Measurements from ENCODE around the gene BRD8.

DNA sequence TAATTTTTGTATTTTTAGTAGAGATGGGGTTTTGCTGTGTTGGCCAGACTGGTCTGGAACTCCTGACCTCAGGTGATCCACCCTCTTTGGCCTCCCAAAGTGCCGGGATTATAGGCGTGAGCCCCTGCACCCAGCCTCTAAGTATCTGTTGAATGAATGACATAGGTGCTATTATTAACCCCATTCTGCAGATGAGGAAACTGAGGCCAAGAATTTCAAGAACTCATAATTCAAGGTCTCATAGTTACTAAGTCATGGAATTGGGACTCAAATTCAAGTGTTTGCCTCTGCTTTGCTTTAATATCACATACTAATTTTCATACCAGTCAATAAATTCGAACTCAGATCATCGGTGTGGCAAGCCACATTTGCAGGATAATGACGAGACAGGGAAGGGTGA lies 2.4 kb upstream of the BRD8 start:
- TF ChIP-seq, protein P1, sequence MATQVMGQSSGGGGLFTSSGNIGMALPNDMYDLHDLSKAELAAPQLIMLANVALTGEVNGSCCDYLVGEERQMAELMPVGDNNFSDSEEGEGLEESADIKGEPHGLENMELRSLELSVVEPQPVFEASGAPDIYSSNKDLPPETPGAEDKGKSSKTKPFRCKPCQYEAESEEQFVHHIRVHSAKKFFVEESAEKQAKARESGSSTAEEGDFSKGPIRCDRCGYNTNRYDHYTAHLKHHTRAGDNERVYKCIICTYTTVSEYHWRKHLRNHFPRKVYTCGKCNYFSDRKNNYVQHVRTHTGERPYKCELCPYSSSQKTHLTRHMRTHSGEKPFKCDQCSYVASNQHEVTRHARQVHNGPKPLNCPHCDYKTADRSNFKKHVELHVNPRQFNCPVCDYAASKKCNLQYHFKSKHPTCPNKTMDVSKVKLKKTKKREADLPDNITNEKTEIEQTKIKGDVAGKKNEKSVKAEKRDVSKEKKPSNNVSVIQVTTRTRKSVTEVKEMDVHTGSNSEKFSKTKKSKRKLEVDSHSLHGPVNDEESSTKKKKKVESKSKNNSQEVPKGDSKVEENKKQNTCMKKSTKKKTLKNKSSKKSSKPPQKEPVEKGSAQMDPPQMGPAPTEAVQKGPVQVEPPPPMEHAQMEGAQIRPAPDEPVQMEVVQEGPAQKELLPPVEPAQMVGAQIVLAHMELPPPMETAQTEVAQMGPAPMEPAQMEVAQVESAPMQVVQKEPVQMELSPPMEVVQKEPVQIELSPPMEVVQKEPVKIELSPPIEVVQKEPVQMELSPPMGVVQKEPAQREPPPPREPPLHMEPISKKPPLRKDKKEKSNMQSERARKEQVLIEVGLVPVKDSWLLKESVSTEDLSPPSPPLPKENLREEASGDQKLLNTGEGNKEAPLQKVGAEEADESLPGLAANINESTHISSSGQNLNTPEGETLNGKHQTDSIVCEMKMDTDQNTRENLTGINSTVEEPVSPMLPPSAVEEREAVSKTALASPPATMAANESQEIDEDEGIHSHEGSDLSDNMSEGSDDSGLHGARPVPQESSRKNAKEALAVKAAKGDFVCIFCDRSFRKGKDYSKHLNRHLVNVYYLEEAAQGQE (IDR thresholded peaks at IDR 0.05; ENCODE audit: insufficient read depth in 1 of 2, low read depth in 2 of 2, low read length in 2 of 2) = no peak
- TF ChIP-seq TAF1 (IDR thresholded peaks at IDR 0.05; ENCODE audit: borderline replicate concordance, insufficient read depth, low read length) = no peak
- TF ChIP-seq SIN3A (IDR thresholded peaks at IDR 0.05; ENCODE audit: borderline replicate concordance, insufficient read depth, low read length) = no peak
- TF ChIP-seq POLR2AphosphoS5 (IDR thresholded peaks at IDR 0.05; ENCODE audit: low read depth, low read length) = no peak
